Spinal cord (tissue), 10 donors: ENCODE measurements around the gene ELOVL5. TPM values are rescaled to one million over a fixed set of nuclear protein-coding genes. Genes with fewer than 3 reads are reported as not detected.
A peak's percentile ranks its signal among the peaks of the same experiment; 100 is the strongest.

ENCODE experiments used
- DNase-seq, 6 donors: peaks; one replicate each; pipeline versions ENCODE4 v3.0.0 to v3.0.0-alpha.2; 2013 to 2015; ENCODE audit warnings: low spot score in 6 of 6, low read depth in 4 of 6
- H3K27ac ChIP-seq: one replicate; pipeline ENCODE4 v1.5.1; 2013; ENCODE audit warnings: low read depth, low read length, control low read depth
- H3K27me3 ChIP-seq: one replicate; pipeline ENCODE4 v1.6.1; 2013; ENCODE audit warnings: low read length; ENCODE audit not compliant: control insufficient read depth, insufficient read depth
- H3K36me3 ChIP-seq: one replicate; pipeline ENCODE4 v1.6.1; 2013; ENCODE audit warnings: low read length; ENCODE audit not compliant: control insufficient read depth, insufficient read depth
- H3K4me1 ChIP-seq: one replicate; pipeline ENCODE4 v1.6.1; 2013; ENCODE audit warnings: low read length; ENCODE audit not compliant: control insufficient read depth, insufficient read depth
- H3K4me3 ChIP-seq: one replicate; pipeline ENCODE4 v1.5.1; 2013; ENCODE audit warnings: low read depth, low read length, control low read depth
- H3K9me3 ChIP-seq: one replicate; pipeline ENCODE4 v1.6.1; 2013; ENCODE audit warnings: low read length; ENCODE audit not compliant: control insufficient read depth, insufficient read depth
- WGBS: methylation state at CpG from one replicate; pipeline ENCODE4 v1.1.5; 2013; ENCODE audit warnings: missing lambda C conversion rate; ENCODE audit not compliant: insufficient coverage; 5-methylcytosine and 5-hydroxymethylcytosine counted together
- polyA plus RNA-seq, 2 donors: library from polyadenylated mRNA; unstranded; fragments of 120-200 nt; gene quantifications; one replicate each; pipeline ENCODE4 v1.2.1, GENCODE V29; 2013; ENCODE audit not compliant: insufficient read length in 2 of 2
- total RNA-seq, 2 donors: library from RNA; depleted of rRNA in 1 of 2; stranded (reverse); fragments of 120-200 nt in 1 of 2; fragments of >200 nt in 1 of 2; gene quantifications; one replicate each; pipeline versions ENCODE4 v1.2.3 to v1.2.4, GENCODE V29; 2013 to 2014
- donor health status: healthy.

ELOVL5 gene
- total and polyA plus RNA-seq, 4 donors = 65.0 to 99.5 (median 87.6) TPM

DNA sequence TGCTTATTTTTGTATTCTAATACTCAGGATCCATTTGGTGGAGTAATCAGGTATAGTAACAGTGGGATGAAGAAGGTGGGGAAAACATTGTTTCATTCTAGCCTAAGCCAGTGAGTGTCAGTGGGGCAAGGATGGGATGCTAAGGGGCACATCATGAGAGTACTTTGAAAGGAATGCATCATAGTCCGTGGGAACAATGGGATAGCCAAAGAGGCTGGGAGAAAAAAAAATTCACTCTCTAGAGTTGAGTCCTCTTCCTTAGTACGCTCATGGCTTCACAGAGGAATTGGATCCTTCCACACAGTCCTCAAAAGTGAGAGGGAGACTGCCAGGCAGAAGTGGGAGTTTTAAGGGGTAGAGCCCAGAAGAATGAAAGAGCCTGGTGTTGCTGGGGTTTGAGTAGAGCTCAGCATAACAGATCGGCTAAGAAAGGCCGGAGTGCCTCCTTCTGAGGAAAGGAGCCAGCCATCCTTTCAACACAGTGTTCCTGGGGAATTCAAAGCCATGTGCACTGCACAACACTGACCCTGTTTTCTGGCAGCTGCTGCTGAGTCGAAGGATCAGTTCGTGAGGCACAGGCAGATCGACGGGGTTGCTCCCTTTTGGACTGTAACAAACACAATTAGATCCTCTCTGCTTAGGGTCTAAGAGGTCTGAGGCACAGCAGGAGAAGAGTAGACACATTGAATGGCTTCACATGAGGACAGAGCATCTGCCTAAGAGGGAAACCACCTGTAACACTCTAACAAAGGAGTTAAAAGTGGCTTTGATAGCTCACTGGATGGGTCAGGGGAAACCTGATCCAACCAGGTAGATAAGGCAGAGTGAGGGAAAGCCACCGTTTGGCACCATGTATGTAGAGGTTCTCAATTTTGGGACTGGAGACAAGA lies 61.2 kb downstream of the ELOVL5 start:
- 24% methylated on average over 8 of the region's 9 CpGs for WGBS
- Histone ChIP-seq H3K4me1 (peaks cover 5% of the 10 kb centered on the region), H3K9me3 (no peaks in the 10 kb centered on the region), H3K27ac (peak overlapping the region; percentile 71), H3K27me3 (no peaks in the 10 kb centered on the region), H3K4me3 (no peak overlapping the region), H3K36me3 (no peaks in the 10 kb centered on the region)
- DNase-seq = peak in 4 of 6 donors; percentile 26 to 75 (median 44)

DNA sequence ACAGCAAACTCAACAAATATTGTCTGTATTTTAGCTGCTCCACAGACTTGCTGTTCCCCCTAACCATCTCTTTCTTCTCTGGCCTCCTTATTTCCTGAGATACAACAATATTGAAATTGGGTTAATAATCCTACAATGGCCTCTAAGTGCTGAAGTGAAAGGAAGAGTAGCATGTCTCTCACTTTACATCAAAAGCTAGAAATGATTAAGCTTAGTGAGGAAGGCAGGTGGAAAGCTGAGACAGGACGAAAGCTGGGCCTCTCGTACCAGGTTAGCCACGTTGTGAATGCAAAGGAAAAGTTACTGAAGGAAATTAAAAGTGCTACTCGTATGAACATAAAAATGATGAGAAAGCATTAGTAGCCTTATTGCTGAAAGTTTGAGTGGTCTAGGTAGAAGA lies 63.8 kb downstream of the ELOVL5 start:
- no peak for DNase-seq
- Histone ChIP-seq H3K9me3 (no peaks in the 10 kb centered on the region), H3K27me3 (no peaks in the 10 kb centered on the region), H3K4me1 (peaks cover 5% of the 10 kb centered on the region), H3K4me3 (no peak overlapping the region), H3K27ac (no peak overlapping the region), H3K36me3 (no peaks in the 10 kb centered on the region)
- 97% methylated on average over 3 of the region's 4 CpGs for WGBS

DNA sequence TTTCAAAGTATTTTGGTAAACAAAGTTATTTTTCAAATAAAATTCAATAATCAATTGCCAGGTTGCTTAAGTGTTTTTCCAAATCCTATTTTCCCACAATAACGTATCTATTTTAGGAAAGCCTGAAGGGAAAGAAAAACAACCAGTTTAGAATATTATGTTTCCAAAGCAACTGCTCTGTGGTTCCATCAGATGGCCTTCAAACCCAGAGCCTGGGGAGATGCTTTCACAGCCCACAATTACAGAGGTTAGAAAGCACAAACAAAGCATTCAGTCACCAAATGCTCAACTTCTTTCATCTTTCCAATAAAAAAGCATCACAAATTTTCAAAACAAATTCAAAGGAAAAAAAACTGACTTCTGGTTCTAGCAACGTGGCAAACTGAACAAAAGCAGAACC lies 66.0 kb downstream of the ELOVL5 start:
- Histone ChIP-seq H3K27ac (peak overlapping the region; percentile 45), H3K4me1 (peaks cover 5% of the 10 kb centered on the region), H3K9me3 (no peaks in the 10 kb centered on the region), H3K36me3 (no peaks in the 10 kb centered on the region), H3K4me3 (no peak overlapping the region), H3K27me3 (no peaks in the 10 kb centered on the region)
- WGBS = no CpG with 5 or more reads among the region's 2 CpGs
- DNase-seq = peak in 1 of 6 donors; percentile 25

DNA sequence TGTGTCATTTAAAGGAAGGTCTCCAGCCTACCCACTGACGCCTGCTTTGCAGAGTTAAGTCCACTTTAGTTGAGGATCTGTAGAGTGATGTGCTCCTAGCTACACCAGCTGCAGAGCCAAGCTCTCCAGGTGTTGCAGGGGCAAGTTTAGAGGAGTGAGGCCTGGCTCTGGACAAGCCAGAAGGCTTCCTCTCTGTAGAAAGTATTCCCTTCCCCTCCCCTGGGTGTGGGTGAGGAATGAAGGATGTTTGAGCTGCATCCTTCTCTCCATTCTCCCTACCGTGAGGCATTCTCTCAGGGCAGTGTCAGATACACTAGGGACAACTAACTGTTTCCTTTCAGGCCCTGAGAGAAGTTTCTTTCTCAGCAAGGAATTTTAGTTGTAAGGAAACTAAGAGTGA lies 66.5 kb downstream of the ELOVL5 start:
- no peak overlapping the region for H3K4me3 ChIP-seq
- no peaks in the 10 kb centered on the region for H3K9me3 ChIP-seq
- 100% methylated on average over 1 of the region's 2 CpGs for WGBS
- no peaks in the 10 kb centered on the region for H3K27me3 ChIP-seq
- no peaks in the 10 kb centered on the region for H3K4me1 ChIP-seq
- H3K27ac ChIP-seq = peak overlapping the region; percentile 22
- H3K36me3 ChIP-seq = no peaks in the 10 kb centered on the region
- no peak for DNase-seq

GRCh38 chr6:53281518-53282215 lies 67.1 kb downstream of the ELOVL5 start:
- DNase-seq = no peak
- Histone ChIP-seq H3K4me1 (no peaks in the 10 kb centered on the region), H3K9me3 (no peaks in the 10 kb centered on the region), H3K27me3 (no peaks in the 10 kb centered on the region), H3K36me3 (no peaks in the 10 kb centered on the region), H3K27ac (no peak overlapping the region), H3K4me3 (no peak overlapping the region)
- 100% methylated on average over 1 of the region's 3 CpGs for WGBS

DNA sequence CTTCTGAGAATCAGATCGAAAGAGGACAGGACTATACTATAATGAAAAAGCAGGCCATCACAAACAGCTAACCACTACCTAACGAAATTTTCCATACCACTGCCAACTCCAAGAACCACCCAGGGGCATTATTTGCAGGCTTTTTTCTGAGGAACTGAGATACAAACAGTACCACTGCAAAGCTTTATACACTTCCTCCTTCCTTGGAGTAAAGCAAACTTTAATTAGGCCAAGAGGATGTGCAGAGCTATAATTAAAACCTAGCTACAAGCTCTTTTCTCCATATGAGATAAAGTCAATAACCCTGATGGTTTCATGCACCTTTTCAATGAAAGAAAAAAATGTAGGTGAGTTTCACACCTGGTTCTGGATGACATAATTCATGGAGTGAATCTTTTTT lies 68.5 kb downstream of the ELOVL5 start:
- no peaks in the 10 kb centered on the region for H3K27me3 ChIP-seq
- H3K4me3 ChIP-seq = no peak overlapping the region
- no peak for DNase-seq
- H3K27ac ChIP-seq = no peak overlapping the region
- no peaks in the 10 kb centered on the region for H3K9me3 ChIP-seq
- no CpG with 5 or more reads among the region's 2 CpGs for WGBS
- no peaks in the 10 kb centered on the region for H3K36me3 ChIP-seq
- H3K4me1 ChIP-seq = no peaks in the 10 kb centered on the region

GRCh38 chr6:53279293-53279692 lies 69.5 kb downstream of the ELOVL5 start:
- no peak for DNase-seq
- Histone ChIP-seq H3K36me3 (peaks cover 5% of the 10 kb centered on the region), H3K27me3 (no peaks in the 10 kb centered on the region), H3K4me3 (no peak overlapping the region), H3K27ac (no peak overlapping the region), H3K4me1 (no peaks in the 10 kb centered on the region), H3K9me3 (no peaks in the 10 kb centered on the region)
- WGBS = 90% methylated on average over 2 of the region's 3 CpGs

DNA sequence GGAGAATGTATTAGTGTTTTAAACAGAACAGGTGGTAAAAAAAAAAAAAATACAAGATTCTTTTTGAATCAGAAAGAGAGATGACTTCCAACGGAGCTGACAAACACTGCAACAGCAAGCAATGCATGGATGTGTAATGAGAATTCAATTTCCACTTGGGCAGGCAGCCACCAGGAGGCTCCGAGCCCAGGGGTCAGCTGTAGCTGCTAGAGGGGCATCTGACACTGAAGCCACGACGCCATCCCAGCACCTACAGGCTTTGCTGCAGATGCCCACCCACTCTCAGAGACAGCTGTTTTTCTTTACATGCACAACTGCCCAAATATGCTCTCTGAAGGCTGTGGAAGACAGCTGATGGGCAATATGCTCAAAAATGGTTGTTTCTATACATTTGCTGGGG lies 75.4 kb downstream of the ELOVL5 start:
- no peak overlapping the region for H3K27ac ChIP-seq
- H3K36me3 ChIP-seq = peaks cover 34% of the 10 kb centered on the region
- WGBS = 89% methylated on average over 4 of the region's 4 CpGs
- H3K27me3 ChIP-seq = no peaks in the 10 kb centered on the region
- no peak for DNase-seq
- no peaks in the 10 kb centered on the region for H3K9me3 ChIP-seq
- no peak overlapping the region for H3K4me3 ChIP-seq
- no peaks in the 10 kb centered on the region for H3K4me1 ChIP-seq

DNA sequence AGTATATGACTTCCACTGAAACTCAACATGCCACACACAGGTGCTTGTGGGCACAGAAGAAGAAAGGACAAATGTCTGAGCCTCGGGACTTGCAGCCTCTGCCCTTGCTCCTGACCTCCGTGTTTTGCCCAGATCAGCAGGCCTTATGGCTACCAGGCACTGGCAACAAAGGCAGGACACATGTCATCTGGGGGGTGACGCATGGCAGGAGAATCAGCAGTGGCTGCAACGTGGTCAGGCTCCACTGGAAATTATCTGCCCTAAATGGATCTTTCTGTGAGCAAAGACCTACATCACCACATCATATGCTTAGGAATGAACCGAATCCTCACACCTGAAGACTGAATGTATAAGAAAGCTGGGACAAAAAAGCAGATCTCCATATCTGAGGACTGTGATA lies 78.9 kb downstream of the ELOVL5 start:
- Histone ChIP-seq H3K27me3 (no peaks in the 10 kb centered on the region), H3K9me3 (no peaks in the 10 kb centered on the region), H3K4me1 (no peaks in the 10 kb centered on the region), H3K36me3 (peaks cover 32% of the 10 kb centered on the region), H3K4me3 (no peak overlapping the region), H3K27ac (no peak overlapping the region)
- DNase-seq = no peak
- WGBS = 84% methylated on average over 3 of the region's 5 CpGs
